ENCODE data around the gene NKX6-2. TPM values are rescaled to one million over a fixed set of nuclear protein-coding genes. Genes with fewer than 3 reads are reported as not detected.

Gene NKX6-2
- total and polyA plus RNA-seq, 2 experiments from 2014 or later: 0.03 to 5.0 TPM

GRCh38 chr10:132811891-132812481, 26.0 kb upstream of the NKX6-2 start:
- H3K4me2 ChIP-seq: no peak overlapping the region
- 93% methylated on average over 16 of the region's 26 CpGs for WGBS (ENCODE audit: low lambda C conversion rate, missing lambda C conversion rate)
- TF ChIP-seq EZH2 (IDR thresholded peaks at IDR 0.05; ENCODE audit: borderline replicate concordance) (no peak), CTCF (IDR thresholded peaks at IDR 0.05; ENCODE audit: poor library complexity) (no peak), EZH2phosphoT487 (IDR thresholded peaks at IDR 0.05; ENCODE audit: low read depth, severe bottlenecking, unreplicated experiment) (no peak)

GRCh38 chr10:132810807-132811700, 25.1 kb upstream of the NKX6-2 start:
- Histone ChIP-seq H3K9me2 (replicated peaks; ENCODE audit: insufficient read depth) (no peaks in the 10 kb centered on the region), H3K27me3 (no peaks in the 10 kb centered on the region), H3K9me3 (ENCODE audit: low read depth) (no peaks in the 10 kb centered on the region), H2AFZ (no peak overlapping the region), H3K36me3 (replicated peaks; ENCODE audit: insufficient read depth, low read depth) (no peaks in the 10 kb centered on the region), H4K20me1 (ENCODE audit: insufficient read depth, poor library complexity, severe bottlenecking) (no peaks in the 10 kb centered on the region), H3K79me2 (no peaks in the 10 kb centered on the region), H3K4me1 (ENCODE audit: insufficient read depth) (peaks cover 3% of the 10 kb centered on the region), H3K4me3 (no peak overlapping the region), H3K27ac (no peak overlapping the region), H3K4me2 (no peak overlapping the region)
- TF ChIP-seq EZH2 (IDR thresholded peaks at IDR 0.05; ENCODE audit: borderline replicate concordance) (no peak), EZH2phosphoT487 (IDR thresholded peaks at IDR 0.05; ENCODE audit: low read depth, severe bottlenecking, unreplicated experiment) (no peak), CTCF (IDR thresholded peaks at IDR 0.05; ENCODE audit: poor library complexity) (no peak)
- WGBS (ENCODE audit: low lambda C conversion rate, missing lambda C conversion rate): 79% methylated on average over 28 of the region's 33 CpGs
- DNase-seq (ENCODE audit: low spot score): no peak

More at GRCh38 chr10:132811891-132812481, 26.0 kb upstream of the NKX6-2 start:
- no peaks in the 10 kb centered on the region for H3K79me2 ChIP-seq
- no peaks in the 10 kb centered on the region for H3K9me2 ChIP-seq (replicated peaks; ENCODE audit: insufficient read depth)
- no peak overlapping the region for H3K4me3 ChIP-seq
- no peaks in the 10 kb centered on the region for H4K20me1 ChIP-seq (ENCODE audit: insufficient read depth, poor library complexity, severe bottlenecking)
- DNase-seq (ENCODE audit: low spot score): no peak
- H3K4me1 ChIP-seq (ENCODE audit: insufficient read depth): peaks cover 3% of the 10 kb centered on the region
- no peak overlapping the region for H2AFZ ChIP-seq
- no peaks in the 10 kb centered on the region for H3K27me3 ChIP-seq
- no peak overlapping the region for H3K27ac ChIP-seq
- H3K36me3 ChIP-seq (replicated peaks; ENCODE audit: insufficient read depth, low read depth): no peaks in the 10 kb centered on the region
- H3K9me3 ChIP-seq (ENCODE audit: low read depth): no peaks in the 10 kb centered on the region

GRCh38 chr10:132810141-132810806, 24.3 kb upstream of the NKX6-2 start:
- Histone ChIP-seq H3K4me2 (no peak overlapping the region), H3K9me2 (replicated peaks; ENCODE audit: insufficient read depth) (no peaks in the 10 kb centered on the region), H2AFZ (no peak overlapping the region), H3K36me3 (replicated peaks; ENCODE audit: insufficient read depth, low read depth) (no peaks in the 10 kb centered on the region), H3K4me3 (no peak overlapping the region), H3K27ac (no peak overlapping the region), H3K9me3 (ENCODE audit: low read depth) (no peaks in the 10 kb centered on the region), H3K27me3 (no peaks in the 10 kb centered on the region), H3K4me1 (ENCODE audit: insufficient read depth) (peaks cover 3% of the 10 kb centered on the region), H4K20me1 (ENCODE audit: insufficient read depth, poor library complexity, severe bottlenecking) (no peaks in the 10 kb centered on the region), H3K79me2 (no peaks in the 10 kb centered on the region)
- no peak for DNase-seq (ENCODE audit: low spot score)
- 89% methylated on average over 38 of the region's 39 CpGs for WGBS (ENCODE audit: low lambda C conversion rate, missing lambda C conversion rate)
- TF ChIP-seq EZH2 (IDR thresholded peaks at IDR 0.05; ENCODE audit: borderline replicate concordance) (no peak), CTCF (IDR thresholded peaks at IDR 0.05; ENCODE audit: poor library complexity) (no peak), EZH2phosphoT487 (IDR thresholded peaks at IDR 0.05; ENCODE audit: low read depth, severe bottlenecking, unreplicated experiment) (no peak)
